ENCODE results near the gene NSMF. TPM values are rescaled to one million over a fixed set of nuclear protein-coding genes. Genes with fewer than 3 reads are reported as not detected.

The NSMF gene
- total and polyA plus RNA-seq, 2 donors (not counting 3 experiments of a cell fraction or from before 2014, with no cell fraction given) = 43.3 to 53.7 TPM

GRCh38 chr9:137449081-137449844 lies 9.9 kb downstream of the NSMF start:
- POLR2A ChIA-PET = no interaction called here

More at GRCh38 chr9:137449081-137449844, 9.9 kb downstream of the NSMF start:
- TF ChIP-seq POLR2AphosphoS5 (IDR thresholded peaks at IDR 0.05; ENCODE audit: insufficient read depth, low read depth, low read length) (no peak), MAX (IDR thresholded peaks at IDR 0.05; ENCODE audit: insufficient read depth, insufficient read length) (no peak), EZH2 (IDR thresholded peaks at IDR 0.05; ENCODE audit: borderline replicate concordance, low read depth, low read length, severe bottlenecking) (no peak), POLR2A (IDR thresholded peaks at IDR 0.05; ENCODE audit: low read depth, low read length) (no peak), FOS (IDR thresholded peaks at IDR 0.05; ENCODE audit: borderline replicate concordance, insufficient read depth, low read length) (no peak), GATA2 (IDR thresholded peaks at IDR 0.05; ENCODE audit: insufficient read depth, insufficient read length, low read depth, low read length) (no peak), JUN (IDR thresholded peaks at IDR 0.05; ENCODE audit: borderline replicate concordance, insufficient read depth, insufficient read length, low read depth) (no peak), CTCF (IDR thresholded peaks at IDR 0.05; ENCODE audit: extremely low read depth in 1 of 2, insufficient read depth in 1 of 2, low read depth in 1 of 2, low read length in 2 of 2) (no peak), MYC (IDR thresholded peaks at IDR 0.05; ENCODE audit: low read depth, low read length) (no peak)
- Histone ChIP-seq H3K9ac (replicated peaks; ENCODE audit: extremely low read depth, insufficient read depth, low read length) (no peak overlapping the region), H3K9me3 (replicated peaks; ENCODE audit: control insufficient read depth, insufficient read depth, low read length) (no peaks in the 10 kb centered on the region), H3K27ac (ENCODE audit: insufficient read depth, low read depth, low read length) (no peak overlapping the region), H3K36me3 (ENCODE audit: control insufficient read depth in 2 of 2, extremely low read depth in 1 of 2, insufficient read depth in 2 of 2, low read length in 2 of 2) (peaks cover 7 to 14% of the 10 kb centered on the region in 2 experiments), H3K4me1 (ENCODE audit: control insufficient read depth, extremely low read depth, insufficient read depth, low read length) (peaks cover 2% of the 10 kb centered on the region), H3K9me1 (replicated peaks; ENCODE audit: control insufficient read depth, extremely low read depth, insufficient read depth, low read length) (no peaks in the 10 kb centered on the region), H3K4me2 (ENCODE audit: insufficient read depth, low read length) (no peak overlapping the region), H2AFZ (ENCODE audit: low read depth, low read length) (no peak overlapping the region), H3K27me3 (ENCODE audit: control insufficient read depth in 2 of 2, insufficient read depth in 2 of 2, low read length in 2 of 2) (no peaks in the 10 kb centered on the region), H3K4me3 (replicated peaks in 1 of 3; ENCODE audit: insufficient read depth in 1 of 3, low read depth in 1 of 3, low read length in 3 of 3) (no peak overlapping the region), H3K79me2 (ENCODE audit: control insufficient read depth, insufficient read depth, low read length) (no peaks in the 10 kb centered on the region), H4K20me1 (replicated peaks; ENCODE audit: control insufficient read depth, extremely low read depth, insufficient read depth, low read length) (no peaks in the 10 kb centered on the region)
- FAIRE-seq (no peak), DNase-seq (ENCODE audit: low read depth, low spot score) (no peak)
- intact Hi-C loops (cut with micrococcal nuclease) = no loop called here
- dilution Hi-C loops (cut with MboI; ENCODE audit: extremely low pct_ligation_motif_present, low sequenced_read_pairs) = no loop called here
- CTCF ChIA-PET = interaction anchor here (1.4 kb wide), 1 partner anchor 26 kb away, joined by 3 read pairs; the partner anchor contains the start of gene EXD3
- BruUV-seq (replicated peaks) = TSS peak; percentile 38
